C1 segment of cervical spinal cord (tissue), 14 donors: ENCODE measurements around the gene FHDC1.

Experiments
- DNase-seq, 14 donors: peaks; one replicate each; lab custom pipeline; 2025; lab: John Stamatoyannopoulos, UW

FHDC1 gene

GRCh38 chr4:152981278-152981677 is 45.2 kb downstream of the FHDC1 start:
- no peak for DNase-seq

- DNase-seq: no peak
These were observed 45.7 kb downstream of the FHDC1 start for GRCh38 chr4:152981842-152982241.

- peak in 1 of 14 donors; percentile 22 for DNase-seq
These were observed 47.1 kb downstream of the FHDC1 start for GRCh38 chr4:152983221-152983620.

GRCh38 chr4:152983774-152984411 is 47.8 kb downstream of the FHDC1 start:
- DNase-seq: peak in 4 of 14 donors; percentile 3 to 67 (median 26)

GRCh38 chr4:152988721-152989553 is 52.8 kb downstream of the FHDC1 start:
- DNase-seq: no peak

- DNase-seq: no peak
These were observed 53.4 kb downstream of the FHDC1 start for GRCh38 chr4:152989554-152989970.

GRCh38 chr4:152990471-152991131 is 54.5 kb downstream of the FHDC1 start:
- DNase-seq: peak in 4 of 14 donors; percentile 2 to 86 (median 22)

GRCh38 chr4:152991398-152991797 is 55.3 kb downstream of the FHDC1 start:
- no peak for DNase-seq

- DNase-seq: no peak
These were observed 55.9 kb downstream of the FHDC1 start for GRCh38 chr4:152992027-152992426.

- DNase-seq: no peak
These were observed 56.3 kb downstream of the FHDC1 start for GRCh38 chr4:152992466-152992865.

GRCh38 chr4:152994038-152994437 is 57.9 kb downstream of the FHDC1 start:
- DNase-seq: no peak

- DNase-seq: peak in 4 of 14 donors; percentile 12 to 92 (median 36)
These were observed 60.0 kb downstream of the FHDC1 start for GRCh38 chr4:152996111-152996571.

GRCh38 chr4:152996672-152997071 is 60.5 kb downstream of the FHDC1 start:
- peak in 1 of 14 donors; percentile 30 for DNase-seq

- DNase-seq: no peak
These were observed 61.2 kb downstream of the FHDC1 start for GRCh38 chr4:152997288-152997687.

- no peak for DNase-seq
These were observed 61.8 kb downstream of the FHDC1 start for GRCh38 chr4:152997771-152998487.

GRCh38 chr4:152998861-152999260 is 62.7 kb downstream of the FHDC1 start:
- DNase-seq: no peak

- DNase-seq: peak in 1 of 14 donors; percentile 62
These were observed 63.4 kb downstream of the FHDC1 start for GRCh38 chr4:152999346-153000075.

GRCh38 chr4:153000076-153000420 is 63.9 kb downstream of the FHDC1 start:
- DNase-seq: peak in 1 of 14 donors; percentile 89

GRCh38 chr4:153001626-153002025 is 65.5 kb downstream of the FHDC1 start:
- DNase-seq: peak in 1 of 14 donors; percentile 49

- no peak for DNase-seq
These were observed 66.0 kb downstream of the FHDC1 start for GRCh38 chr4:153002110-153002509.
